MM.1S (cell line): ENCODE results near the gene RASSF4.

Source experiments
- DNase-seq: peaks from one replicate; pipeline ENCODE4 v3.0.0-alpha.2; 2015
- H2AFZ ChIP-seq: fragments of 300-600 bp; sonication (generic); 2 replicates; pipeline ENCODE4 v1.6.0; 2016; ENCODE audit warnings: antibody characterized with exemption, low read length
- H3F3A ChIP-seq: fragments of 300-600 bp; sonication (generic); 2 replicates; pipeline ENCODE4 v1.6.1; 2016; ENCODE audit warnings: mild to moderate bottlenecking, antibody characterized with exemption, low read length, moderate library complexity, mixed read lengths; ENCODE audit not compliant: insufficient read depth
- H3K27ac ChIP-seq: fragments of 300-600 bp; sonication (generic); 2 replicates; pipeline ENCODE4 v1.5.1; 2016; ENCODE audit warnings: mild to moderate bottlenecking, low read length
- H3K27me3 ChIP-seq: fragments of 300-600 bp; sonication (generic); replicated peaks from 2 replicates; pipeline ENCODE4 v1.6.0; 2016; ENCODE audit warnings: low read length; ENCODE audit not compliant: insufficient read depth
- H3K36me3 ChIP-seq: fragments of 300-600 bp; sonication (generic); replicated peaks from 2 replicates; pipeline ENCODE4 v1.6.1; 2016; ENCODE audit warnings: mild to moderate bottlenecking, low read length, mixed read lengths; ENCODE audit not compliant: insufficient read depth
- H3K4me1 ChIP-seq: fragments of 300-600 bp; sonication (generic); 2 replicates; pipeline ENCODE4 v1.6.1; 2016; ENCODE audit warnings: low read length, mixed read lengths
- H3K4me2 ChIP-seq: fragments of 300-600 bp; sonication (generic); 2 replicates; pipeline ENCODE4 v1.6.0; 2016; ENCODE audit warnings: low read depth, low read length
- H3K4me3 ChIP-seq: fragments of 300-600 bp; sonication (generic); 2 replicates; pipeline ENCODE4 v1.5.1; 2016; ENCODE audit warnings: low read length, mixed read lengths
- H3K79me2 ChIP-seq: fragments of 300-600 bp; sonication (generic); 2 replicates; pipeline ENCODE4 v1.6.1; 2016; ENCODE audit warnings: mixed run types, low read length, mixed read lengths
- H3K9ac ChIP-seq: fragments of 300-600 bp; sonication (generic); 2 replicates; pipeline ENCODE4 v1.6.1; 2016; ENCODE audit warnings: low read length, mixed read lengths
- H3K9me2 ChIP-seq: fragments of 300-600 bp; sonication (generic); replicated peaks from 2 replicates; pipeline ENCODE4 v1.6.1; 2016; ENCODE audit warnings: mild to moderate bottlenecking, low read length, mixed read lengths; ENCODE audit not compliant: insufficient read depth
- H3K9me3 ChIP-seq: fragments of 300-600 bp; sonication (generic); replicated peaks from 2 replicates; pipeline ENCODE4 v1.6.1; 2016; ENCODE audit warnings: mild to moderate bottlenecking, low read length, mixed read lengths; ENCODE audit not compliant: insufficient read depth
- H4K20me1 ChIP-seq: fragments of 300-600 bp; sonication (generic); 2 replicates; pipeline ENCODE4 v1.6.1; 2016; ENCODE audit warnings: mild to moderate bottlenecking, low read length, moderate library complexity, mixed read lengths; ENCODE audit not compliant: insufficient read depth
- CTCF ChIP-seq: fragments of 300-600 bp; sonication (generic); IDR thresholded peaks from 2 replicates; pipeline ENCODE4 v1.5.1; 2016; ENCODE audit warnings: antibody characterized with exemption, low read length, mixed read lengths
- EZH2 ChIP-seq: fragments of 300-600 bp; sonication (generic); optimal IDR thresholded peaks from 2 replicates; pipeline ENCODE3; 2017; ENCODE audit warnings: low read depth, mild to moderate bottlenecking, antibody characterized with exemption, low read length, mixed read lengths
- EZH2phosphoT487 ChIP-seq: fragments of 300-600 bp; sonication (generic); IDR thresholded peaks from 2 replicates; pipeline ENCODE4 v1.6.1; 2018; ENCODE audit warnings: antibody characterized with exemption, low read length

RASSF4 gene

GRCh38 chr10:44982114-44982460, 22.5 kb downstream of the RASSF4 start:
- no peak overlapping the region for H3K9ac ChIP-seq
- H2AFZ ChIP-seq = no peak overlapping the region
- no peaks in the 10 kb centered on the region for H3F3A ChIP-seq
- H3K9me2 ChIP-seq = no peaks in the 10 kb centered on the region
- no peaks in the 10 kb centered on the region for H4K20me1 ChIP-seq
- peaks cover 4% of the 10 kb centered on the region; the same call in 1 of the 2 replicates for H3K36me3 ChIP-seq
- H3K27ac ChIP-seq = no peak overlapping the region
- H3K79me2 ChIP-seq = peaks cover 48% of the 10 kb centered on the region
- DNase-seq = no peak
- no peak overlapping the region for H3K4me2 ChIP-seq
- no peak for TF ChIP-seq EZH2
- TF ChIP-seq EZH2phosphoT487 = no peak
- no peak for TF ChIP-seq CTCF
- H3K4me1 ChIP-seq = peaks cover 26% of the 10 kb centered on the region
- H3K27me3 ChIP-seq = no peaks in the 10 kb centered on the region
- no peaks in the 10 kb centered on the region for H3K9me3 ChIP-seq
- H3K4me3 ChIP-seq = no peak overlapping the region

- no peaks in the 10 kb centered on the region for H3K9me3 ChIP-seq
- peaks cover 4% of the 10 kb centered on the region; the same call in 1 of the 2 replicates for H3K36me3 ChIP-seq
- H2AFZ ChIP-seq = no peak overlapping the region
- H3K4me3 ChIP-seq = no peak overlapping the region
- no peaks in the 10 kb centered on the region for H4K20me1 ChIP-seq
- TF ChIP-seq EZH2phosphoT487 (no peak), EZH2 (no peak), CTCF (no peak)
- DNase-seq = no peak
- H3K27me3 ChIP-seq = no peaks in the 10 kb centered on the region
- no peak overlapping the region for H3K9ac ChIP-seq
- H3K4me1 ChIP-seq = peaks cover 24% of the 10 kb centered on the region
- no peak overlapping the region for H3K4me2 ChIP-seq
- H3K79me2 ChIP-seq = peaks cover 44% of the 10 kb centered on the region
- no peak overlapping the region for H3K27ac ChIP-seq
- no peaks in the 10 kb centered on the region for H3K9me2 ChIP-seq
- no peaks in the 10 kb centered on the region for H3F3A ChIP-seq
These were observed 22.9 kb downstream of the RASSF4 start for GRCh38 chr10:44982496-44982895.

- Histone ChIP-seq H3K9me3 (no peaks in the 10 kb centered on the region), H3K9ac (no peak overlapping the region), H4K20me1 (no peaks in the 10 kb centered on the region), H3K27ac (no peak overlapping the region), H3K4me2 (no peak overlapping the region), H3F3A (no peaks in the 10 kb centered on the region), H3K4me3 (no peak overlapping the region), H2AFZ (no peak overlapping the region), H3K4me1 (peaks cover 19% of the 10 kb centered on the region), H3K36me3 (peaks cover 4% of the 10 kb centered on the region; the same call in 1 of the 2 replicates), H3K79me2 (peaks cover 37% of the 10 kb centered on the region), H3K27me3 (no peaks in the 10 kb centered on the region), H3K9me2 (no peaks in the 10 kb centered on the region)
- DNase-seq = no peak
- no peak for TF ChIP-seq EZH2phosphoT487
- no peak for TF ChIP-seq CTCF
- TF ChIP-seq EZH2 = no peak
These were observed 23.7 kb downstream of the RASSF4 start for GRCh38 chr10:44983066-44983894.
